Measurements from ENCODE around the gene RBMS1.

The RBMS1 gene

DNA sequence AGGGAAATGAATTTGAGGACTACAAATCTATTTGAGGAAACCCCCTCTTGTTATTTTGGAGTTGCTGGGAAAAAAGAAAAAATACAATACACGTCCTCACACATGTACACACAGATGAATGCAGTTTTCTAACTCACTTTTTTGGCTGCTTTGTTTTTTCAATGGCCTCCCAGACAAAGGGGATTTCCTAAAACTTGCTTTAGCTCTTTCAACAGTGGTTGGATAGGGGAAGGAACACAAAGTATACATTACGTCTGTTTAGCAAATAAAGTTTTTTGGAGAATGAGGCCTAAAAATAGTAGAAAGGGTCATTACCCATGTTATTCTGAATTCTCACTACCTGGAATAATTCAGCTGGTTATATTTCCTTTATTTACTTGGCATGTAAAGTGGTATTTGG is 168.2 kb downstream of the RBMS1 start:
- DNase-seq = no peak

DNA sequence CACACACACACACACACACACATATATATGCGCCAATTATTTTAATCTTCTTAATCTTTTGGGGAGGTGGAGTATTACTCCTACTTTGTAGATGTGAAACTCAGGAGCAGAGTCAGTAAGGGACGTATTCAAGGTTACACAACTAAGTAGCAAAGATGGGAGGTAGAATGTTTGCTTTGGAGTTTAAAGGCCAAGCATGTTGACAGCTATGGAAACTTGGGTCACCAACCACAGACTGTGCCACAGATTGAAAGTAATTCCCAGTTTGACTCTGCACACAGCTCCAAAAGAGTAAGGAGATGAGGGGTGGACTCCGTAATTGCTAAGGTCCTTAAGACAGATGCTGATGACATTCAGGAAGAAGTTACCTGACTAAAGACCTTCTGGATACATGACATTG is 168.7 kb downstream of the RBMS1 start:
- no peak for DNase-seq

DNA sequence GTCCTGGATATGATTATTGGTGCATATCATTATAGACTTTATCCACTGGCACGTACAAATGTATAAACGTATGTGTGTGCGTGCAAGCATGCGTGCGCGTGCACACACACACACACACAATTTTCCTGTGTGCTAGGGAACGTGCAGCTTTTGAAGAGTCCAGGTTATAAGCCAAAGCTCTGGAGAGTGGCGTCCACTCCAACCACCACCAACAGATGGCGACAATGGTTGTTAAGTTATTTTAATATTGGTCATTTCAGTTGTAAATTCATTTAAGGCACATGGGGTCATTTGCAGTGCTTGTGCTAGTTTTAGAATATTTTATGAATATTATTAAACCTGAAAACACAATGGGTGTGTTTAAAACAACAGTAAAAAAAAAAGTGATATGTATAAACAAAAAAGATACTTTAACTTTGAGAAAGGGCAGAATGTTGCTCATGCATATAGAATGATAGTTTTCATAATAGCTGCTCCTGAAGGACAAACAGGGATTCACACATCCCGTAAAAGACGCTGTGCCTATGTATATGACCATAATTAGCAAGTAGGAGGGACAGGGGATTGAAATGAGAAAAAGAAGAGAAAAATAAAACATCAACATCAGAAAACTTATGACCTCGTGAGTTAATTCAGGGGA is 169.3 kb downstream of the RBMS1 start:
- DNase-seq = no peak

DNA sequence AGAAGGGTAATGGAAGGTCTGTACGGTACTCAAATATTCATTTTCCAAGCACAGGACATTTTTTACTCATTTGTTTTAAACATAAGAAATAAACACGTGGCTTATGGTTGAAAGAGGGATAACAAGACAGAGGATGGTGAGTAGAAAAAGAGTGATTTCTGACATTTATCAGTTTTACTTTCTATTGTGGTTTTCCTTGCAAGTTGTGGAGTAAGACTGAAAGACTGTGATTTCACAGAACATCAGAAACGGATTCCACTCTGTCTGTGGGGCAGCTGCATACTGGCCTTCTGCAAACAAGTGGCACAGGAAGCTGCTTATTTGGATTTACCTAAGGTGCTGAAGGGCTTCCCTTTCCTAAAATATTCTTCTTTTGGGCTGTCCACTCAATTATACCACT is 171.3 kb downstream of the RBMS1 start:
- no peak for DNase-seq

DNA sequence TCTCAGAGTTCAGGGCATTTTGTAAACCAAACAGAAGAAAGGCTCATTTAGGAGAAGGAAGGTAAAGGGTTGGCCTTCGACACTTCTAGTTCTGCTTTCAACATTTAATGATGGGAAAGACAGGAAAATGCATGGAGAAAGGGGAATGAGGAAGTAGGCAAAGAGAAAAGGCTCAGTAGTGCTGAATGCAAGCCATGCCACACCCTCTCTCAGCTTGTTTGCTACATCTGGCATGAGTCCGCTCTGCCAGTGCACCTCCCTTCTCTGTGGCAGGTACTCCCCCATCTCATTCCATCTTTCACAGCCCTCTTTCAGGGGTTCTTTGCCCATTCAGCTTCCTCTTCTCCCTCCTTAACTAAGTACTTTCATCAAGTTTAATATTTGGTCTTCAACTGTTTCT is 172.6 kb downstream of the RBMS1 start:
- DNase-seq = no peak

DNA sequence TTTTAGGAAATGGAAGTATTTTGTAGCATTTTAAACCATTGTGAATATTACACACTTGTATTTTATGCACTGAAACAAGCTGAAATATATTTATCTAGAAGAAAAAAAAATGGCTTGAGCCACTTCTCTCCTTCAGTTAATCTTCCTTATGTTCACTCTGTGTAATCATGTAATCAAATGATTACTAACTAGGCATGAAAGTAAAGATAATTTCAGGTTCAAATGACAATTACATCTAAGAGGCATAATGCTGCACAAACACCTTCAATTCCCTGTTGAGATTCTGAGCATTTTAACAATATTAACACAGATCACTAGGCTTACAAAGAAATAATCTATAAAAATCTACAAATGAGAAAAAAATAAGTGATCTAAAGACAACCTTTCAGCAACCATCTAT is 173.9 kb downstream of the RBMS1 start:
- no peak for DNase-seq

DNA sequence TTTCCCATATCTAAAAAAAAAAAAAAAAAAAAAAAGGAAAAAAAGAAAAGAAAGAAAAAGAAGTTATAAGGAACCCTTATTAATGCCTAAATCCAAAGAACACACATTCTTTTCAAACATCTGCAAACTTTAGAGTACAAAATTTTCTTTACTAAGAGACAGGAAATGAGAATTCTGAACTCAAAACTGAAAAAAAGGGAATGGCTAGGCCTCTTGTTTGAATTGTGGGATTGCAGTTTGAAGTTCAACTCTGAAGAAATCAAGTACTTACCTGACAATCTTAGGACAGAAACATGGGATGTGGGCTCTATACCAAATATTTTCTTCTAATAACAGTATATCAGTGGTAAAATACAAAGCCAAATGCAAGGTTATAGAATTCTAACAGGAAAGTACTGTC is 175.4 kb downstream of the RBMS1 start:
- DNase-seq = no peak

DNA sequence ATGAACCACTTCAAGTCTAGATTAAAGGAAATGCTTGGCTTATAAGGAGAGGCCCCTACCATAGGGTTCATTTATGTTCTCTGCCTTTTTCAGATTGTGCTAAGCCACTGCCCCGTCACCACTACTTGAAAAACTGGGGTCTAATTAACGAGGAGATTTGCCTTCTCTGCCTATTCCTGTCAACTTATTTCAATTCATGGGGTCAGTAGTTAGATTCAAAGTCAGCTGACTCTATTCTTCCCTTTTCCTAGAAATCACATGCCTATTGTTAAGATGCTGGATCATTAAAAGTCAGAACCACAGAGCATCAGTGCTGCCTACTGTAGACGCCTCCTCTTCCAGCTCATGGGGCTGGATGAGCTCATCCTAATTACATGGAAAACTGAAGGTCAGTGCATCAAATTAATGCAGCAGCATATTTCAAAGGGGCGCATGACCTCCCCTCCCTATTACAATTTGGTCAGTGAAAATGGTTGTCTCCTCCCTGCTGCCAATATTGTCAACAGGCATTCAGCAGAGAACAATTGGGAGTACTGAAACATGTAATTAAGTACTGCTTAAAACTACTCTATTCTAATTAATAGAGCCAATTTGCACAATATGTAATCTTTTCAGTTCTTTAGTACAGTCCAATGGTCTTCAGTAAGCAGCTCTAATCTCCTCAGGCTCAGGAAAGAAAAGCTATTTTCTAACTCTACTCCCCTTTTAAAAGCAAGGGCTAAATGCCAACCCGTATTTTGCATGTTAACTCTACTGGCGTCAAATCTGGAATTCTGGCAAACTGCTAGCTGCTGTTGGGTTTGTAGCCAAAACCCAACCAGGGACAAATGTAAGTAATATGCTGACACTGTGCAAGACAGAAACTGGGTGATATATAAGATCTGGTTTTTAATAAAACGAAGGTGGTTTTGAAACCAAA is 176.2 kb downstream of the RBMS1 start:
- no peak for DNase-seq

DNA sequence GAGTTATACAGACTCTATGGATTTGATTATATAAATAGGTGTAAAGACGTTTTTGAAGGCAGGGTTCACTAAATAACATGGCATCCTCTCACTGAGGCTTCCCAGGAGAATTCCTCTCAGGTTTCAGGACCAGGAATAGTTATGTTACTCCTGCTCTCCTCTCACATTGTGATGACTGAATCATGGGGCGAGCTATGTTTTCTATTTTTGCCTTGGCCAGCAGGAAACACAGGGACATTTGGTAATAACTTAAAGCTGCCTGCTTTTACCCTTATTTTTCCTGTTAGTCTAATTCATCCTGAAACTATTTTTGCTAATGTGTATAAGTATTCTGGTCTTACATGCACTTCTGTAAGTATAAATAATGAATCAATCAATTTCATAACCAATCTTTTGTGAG is 178.3 kb downstream of the RBMS1 start:
- no peak for DNase-seq

DNA sequence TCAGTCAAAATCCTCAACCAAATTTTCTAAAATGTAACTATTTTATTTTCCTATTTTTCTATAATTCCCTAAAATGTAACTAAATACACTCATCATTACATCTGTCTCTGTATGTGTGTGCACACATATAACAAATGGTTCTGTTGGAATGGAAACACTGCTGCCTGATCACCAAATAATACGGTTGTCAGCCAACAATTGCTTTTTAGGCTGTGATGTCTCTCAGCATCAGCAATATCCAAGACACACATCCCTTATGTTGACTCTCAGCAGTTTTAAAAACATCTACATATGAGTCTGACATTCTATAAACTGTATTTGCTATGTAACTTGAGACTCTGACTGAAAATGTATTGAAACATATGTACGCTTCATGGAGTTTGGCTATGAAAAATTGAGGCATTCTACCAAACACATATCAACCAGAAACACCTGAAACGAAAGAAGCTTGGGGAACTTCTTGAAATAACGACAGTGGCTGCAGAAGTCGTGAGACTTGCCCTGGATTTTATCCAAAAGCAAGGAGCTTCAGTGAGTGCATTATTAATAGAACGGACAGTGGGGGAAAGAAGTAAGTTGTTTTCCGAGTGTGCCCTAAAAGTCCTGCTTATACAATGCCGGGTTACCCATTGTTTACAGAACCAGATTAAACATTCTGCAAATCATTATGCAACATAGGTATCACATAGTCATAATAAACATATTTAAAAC is 183.3 kb downstream of the RBMS1 start:
- no peak for DNase-seq

DNA sequence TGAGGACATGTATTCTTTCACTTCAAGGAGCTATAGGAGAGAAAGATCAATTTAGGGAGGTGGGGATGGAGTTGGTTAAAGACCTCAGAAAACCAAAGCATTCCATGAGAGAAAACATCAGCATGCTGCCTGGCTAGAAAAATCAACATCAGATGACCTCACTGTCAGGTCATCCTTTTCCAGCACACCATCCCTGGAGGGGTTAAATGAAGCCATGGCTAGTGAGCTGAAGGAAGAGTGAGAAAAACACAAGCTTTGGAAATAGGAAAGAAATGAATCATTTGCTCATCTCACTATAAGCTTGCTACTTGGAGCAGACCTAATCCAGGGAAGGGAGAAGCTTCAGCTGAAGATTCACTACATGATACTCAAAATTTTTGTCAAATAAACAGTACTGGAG is 184.0 kb downstream of the RBMS1 start:
- no peak for DNase-seq

DNA sequence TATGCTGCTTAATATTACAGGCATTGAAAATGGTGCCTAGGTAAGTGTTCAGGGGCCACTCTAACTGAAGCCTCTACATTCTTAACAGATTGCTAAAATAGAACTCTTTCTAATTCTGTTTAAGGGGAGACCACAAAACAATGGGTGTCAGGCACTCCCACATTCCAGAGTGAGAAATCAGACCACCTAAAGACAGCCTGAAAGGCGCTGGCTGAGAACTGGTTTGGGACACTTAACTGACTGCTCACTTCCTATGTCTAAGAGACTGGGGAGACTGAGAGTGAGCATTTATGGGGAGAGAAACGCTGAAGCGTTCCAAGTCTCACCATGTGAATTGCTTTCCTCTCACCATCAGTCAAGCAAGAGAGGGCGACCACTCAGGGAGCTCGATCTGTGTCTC is 184.7 kb downstream of the RBMS1 start:
- no peak for DNase-seq

DNA sequence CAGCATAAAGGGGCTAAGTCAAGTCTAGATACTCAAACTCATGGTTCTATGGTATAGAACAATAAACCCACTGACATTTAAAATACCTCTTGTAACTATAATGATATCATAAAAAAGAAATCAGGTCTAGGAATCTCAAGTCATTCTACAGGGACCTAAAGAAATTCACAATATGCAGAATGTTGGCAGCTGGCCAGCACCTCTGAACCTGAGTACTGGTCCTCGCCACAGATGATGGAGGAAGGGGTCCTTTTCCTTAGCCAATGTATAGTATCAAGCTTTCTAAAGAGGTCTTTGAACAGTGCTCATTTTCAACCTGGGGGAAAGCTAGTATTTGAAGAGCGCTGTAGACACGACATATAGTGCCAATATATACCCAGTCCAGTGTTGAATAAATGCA is 185.1 kb downstream of the RBMS1 start:
- no peak for DNase-seq

DNA sequence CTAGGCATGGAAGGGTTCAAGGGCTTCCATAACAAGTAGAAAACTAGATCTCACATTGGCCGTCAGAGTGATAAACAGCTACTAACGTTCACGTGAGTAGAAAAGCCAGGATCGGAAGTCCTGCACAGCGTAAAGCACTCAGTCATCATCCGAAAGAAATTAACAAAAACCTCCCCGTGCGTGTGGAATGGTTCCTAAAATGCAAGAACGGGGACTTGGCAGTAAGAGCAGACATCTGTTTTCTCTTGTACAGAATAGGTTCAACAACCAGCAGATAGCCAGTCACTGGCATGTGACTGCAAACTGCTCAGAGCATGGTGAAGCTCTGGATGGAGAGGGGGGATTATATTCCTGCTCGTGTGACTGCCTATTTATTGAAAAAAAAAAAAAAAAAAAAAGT is 186.6 kb downstream of the RBMS1 start:
- DNase-seq = no peak

DNA sequence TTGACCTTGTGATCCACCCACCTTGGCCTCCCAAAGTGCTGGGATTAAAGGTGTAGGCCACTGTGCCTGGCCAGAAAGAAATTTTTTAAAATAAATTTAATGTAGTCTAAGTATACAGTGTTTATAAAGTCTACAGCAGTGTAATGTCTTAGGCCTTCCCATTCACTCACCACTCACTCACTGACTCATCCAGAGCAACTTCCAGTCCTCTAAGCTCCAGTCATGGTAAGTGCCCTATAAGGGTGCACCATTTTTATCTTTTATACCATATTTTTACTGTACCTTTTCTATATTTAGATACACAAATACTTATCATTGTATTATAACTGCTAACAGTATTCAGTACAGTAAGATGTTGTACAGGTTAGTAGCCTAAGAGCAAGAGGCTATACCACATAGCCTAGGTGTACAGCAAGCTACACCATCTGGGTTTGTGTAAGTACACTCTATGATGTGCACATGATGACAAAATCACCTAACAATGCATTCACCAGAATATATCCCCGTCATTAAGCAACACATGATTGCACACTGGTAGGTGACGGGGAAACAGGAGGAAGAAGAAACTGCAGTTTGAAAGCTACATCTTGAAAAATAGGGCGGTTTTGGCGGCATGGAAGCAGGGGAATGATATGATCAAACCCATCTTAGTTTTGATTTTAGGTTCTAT is 188.4 kb downstream of the RBMS1 start:
- no peak for DNase-seq

DNA sequence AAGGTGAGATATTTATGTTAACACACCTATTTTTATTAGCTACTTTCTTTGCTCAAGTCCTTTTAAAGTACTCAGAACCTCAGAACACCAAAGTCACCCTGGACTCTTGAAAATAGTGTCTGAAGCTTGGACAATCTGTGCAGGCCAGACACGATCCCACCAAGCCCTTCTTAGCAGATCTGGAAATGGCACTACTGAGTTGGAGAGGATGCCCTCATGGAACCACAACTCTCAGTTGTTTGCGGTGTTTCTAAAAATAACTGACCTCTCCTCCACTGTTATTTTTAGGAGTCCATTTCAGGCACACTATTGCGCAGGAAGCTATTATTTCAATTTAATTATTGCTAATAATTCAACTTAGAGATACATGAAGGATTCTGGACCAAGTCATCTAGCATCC is 190.1 kb downstream of the RBMS1 start:
- DNase-seq = no peak

DNA sequence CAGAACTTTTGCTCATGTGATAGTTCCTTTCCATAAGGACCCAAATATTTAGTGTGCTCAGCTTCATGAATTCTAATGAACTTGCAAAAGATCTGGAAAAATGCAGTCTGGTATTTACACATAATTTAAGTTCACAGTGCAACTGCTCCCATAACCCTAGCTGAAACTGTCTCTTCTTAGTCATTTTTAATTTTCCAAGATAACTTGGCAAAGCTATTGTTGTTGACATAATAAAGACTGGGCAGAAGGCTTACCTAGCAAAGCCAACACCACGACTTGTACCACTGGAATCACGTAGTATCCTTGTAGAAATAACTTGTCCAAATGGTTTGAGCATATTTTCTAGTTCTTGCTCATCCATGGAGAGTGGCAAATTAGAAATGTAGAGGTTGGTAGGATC is 190.5 kb downstream of the RBMS1 start:
- no peak for DNase-seq

DNA sequence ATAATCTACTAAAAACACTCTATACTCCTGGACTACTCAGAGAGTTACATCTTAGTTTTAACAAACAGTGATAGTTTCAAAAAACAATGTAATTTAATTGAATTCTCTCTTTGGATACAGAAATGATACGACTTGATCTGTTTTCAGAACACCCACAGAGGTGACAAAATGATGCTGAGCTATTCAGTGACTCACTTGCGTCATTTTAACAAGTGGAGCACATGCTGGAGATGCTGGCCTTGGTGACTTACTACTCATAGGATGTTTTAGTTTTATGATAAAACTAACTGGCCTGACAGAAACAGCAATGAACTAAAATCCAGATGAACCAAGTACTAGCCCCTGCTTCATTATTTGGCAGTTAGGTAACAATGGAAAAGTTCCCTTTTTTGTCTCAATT is 192.2 kb downstream of the RBMS1 start:
- no peak for DNase-seq

DNA sequence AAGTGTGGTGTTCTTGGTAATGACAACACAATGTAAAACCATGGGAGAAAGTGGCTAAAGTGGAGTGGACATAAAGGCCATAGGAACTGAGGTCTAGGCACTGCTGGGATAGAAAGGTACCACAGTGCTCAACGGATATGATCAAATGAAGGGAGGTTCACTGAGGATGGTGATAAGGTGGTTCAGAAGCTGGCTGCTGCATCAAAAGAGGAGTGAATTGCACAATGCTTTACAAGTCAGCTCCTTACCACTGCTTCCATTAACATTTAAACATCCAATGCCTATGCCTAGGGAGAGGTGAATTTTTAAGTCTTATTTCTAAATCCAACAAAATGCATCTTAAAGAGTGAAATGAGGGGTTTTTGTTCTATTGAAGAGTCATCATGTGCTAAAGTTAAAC is 193.4 kb downstream of the RBMS1 start:
- DNase-seq = no peak

DNA sequence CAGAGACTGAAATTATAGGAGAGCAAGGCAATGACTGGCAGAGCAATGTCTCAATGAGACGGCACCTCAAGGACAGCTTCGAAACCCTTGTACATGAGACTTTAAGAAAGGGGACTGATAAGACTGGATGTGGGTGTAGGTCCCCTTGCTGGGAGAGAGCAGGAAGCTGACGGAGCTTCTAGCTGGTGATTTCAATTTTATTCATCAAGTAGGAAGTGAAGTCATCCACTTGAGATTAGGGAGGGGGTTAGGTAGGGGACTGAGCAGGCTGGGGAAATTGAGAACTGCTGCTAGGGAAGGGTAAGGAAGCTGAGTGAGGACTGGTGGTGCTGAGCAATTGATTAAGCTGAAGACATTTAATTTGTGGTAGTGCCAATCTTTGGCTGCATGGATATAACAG is 194.1 kb downstream of the RBMS1 start:
- DNase-seq = no peak

DNA sequence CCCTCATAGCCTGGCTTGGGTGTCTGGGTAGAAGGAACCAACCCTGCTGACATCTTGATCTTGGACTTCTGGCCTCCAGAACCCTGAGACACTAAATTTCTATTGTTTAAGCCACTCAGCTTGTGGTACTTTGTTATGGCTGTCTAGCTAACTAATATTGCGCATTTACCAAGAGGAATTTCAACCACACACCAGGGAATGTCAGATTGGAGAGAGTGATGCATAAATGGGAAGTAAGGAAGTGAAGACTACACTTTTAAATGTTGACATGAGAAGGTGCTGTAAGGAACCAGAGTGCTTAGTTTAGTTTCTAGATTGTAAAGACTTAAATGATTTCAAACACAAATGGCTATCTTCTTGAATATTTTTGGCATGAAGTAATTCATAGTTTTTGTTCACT is 194.6 kb downstream of the RBMS1 start:
- no peak for DNase-seq

DNA sequence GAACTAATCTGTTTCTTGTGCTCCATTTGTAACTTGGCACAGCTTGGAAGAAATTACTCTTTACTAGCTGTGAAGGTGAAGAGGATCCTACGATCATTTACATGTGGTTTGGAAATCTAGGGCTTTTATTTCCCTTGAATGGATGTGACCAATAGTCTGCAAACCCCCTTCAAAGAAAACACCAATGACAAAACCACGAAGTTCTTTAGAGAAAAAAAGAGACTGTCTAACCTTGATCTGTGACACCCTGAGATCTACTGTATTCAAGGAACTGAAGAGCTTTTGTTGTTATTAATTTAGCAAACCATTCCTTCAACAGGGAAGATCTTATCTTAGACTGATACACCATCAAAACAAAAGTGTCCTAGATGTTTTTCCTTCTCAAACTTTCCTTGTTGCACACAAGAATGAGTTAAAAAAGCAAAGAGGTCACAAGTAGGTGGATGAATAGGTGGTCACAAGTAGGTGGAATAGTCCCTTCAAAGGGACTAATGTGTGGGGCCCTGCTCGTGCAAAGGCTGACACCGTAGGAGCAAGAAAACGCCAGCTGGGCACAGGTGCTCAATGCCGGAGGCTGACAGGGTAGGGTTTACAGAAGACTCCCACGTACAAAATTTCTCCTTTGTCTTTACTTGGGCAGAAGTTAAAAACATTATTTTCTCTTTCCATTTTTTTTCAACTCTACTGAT is 197.9 kb downstream of the RBMS1 start:
- DNase-seq = no peak

DNA sequence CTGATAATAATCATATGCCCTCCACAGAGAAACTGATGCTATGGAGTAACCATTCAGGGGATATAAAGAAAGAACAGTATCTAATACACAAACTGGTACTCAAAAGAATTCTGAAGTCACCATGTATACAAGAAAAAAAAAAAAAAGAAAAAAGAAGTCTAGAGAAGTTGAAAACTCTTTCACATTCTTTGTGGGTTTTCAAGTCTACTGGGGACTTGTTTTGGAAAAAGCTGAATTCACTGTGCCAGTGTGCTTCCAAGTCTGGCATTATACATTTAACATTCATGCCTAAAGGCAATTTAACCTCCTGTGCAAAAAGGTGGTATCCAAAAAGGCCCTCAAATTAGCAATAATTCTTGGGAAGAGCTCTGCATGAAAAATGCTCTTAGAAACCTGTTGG is 198.7 kb downstream of the RBMS1 start:
- DNase-seq = no peak
